K562 (cell line): ENCODE results near the gene TNFAIP3. TPM values are rescaled to one million over a fixed set of nuclear protein-coding genes. Genes with fewer than 3 reads are reported as not detected.
A peak's percentile ranks its signal among the peaks of the same experiment; 100 is the strongest.

ENCODE experiments used
- ATAC-seq: fragments of 200-7000 bp; cut with Tn5 transposase; 3 replicates; pipeline ENCODE4 v1.9.1; 2020; ENCODE audit warnings: moderate library complexity
- BruUV-seq: library from RNA; stranded (reverse); fragments of 400-500 nt; replicated peaks from 2 replicates; lab custom pipeline; 2021; lab: Mats Ljungman, UMichigan
- CTCF ChIA-PET: fragments of 300-600 bp; formaldehyde crosslinking; extraction: SDS; loops from one replicate; lab custom pipeline; 2021; ENCODE audit warnings: low intra/inter-chr PET ratio; lab: Yijun Ruan, JAX
- POLR2A ChIA-PET: fragments of 300-600, 350-650 bp; sonication (Branson Sonifier 250); formaldehyde crosslinking; extraction: SDS; loops from one replicate; lab custom pipeline; 2021; ENCODE audit warnings: antibody characterized with exemption, inconsistent platforms; lab: Yijun Ruan, JAX
- DNase-seq, 4 experiments: peaks; one replicate each; pipeline versions ENCODE4 v3.0.0 to v3.0.0-alpha.2; 2011 to 2018; ENCODE audit warnings: low spot score in 3 of 4, mixed read lengths in 3 of 4; ENCODE audit errors: extremely low read depth in 1 of 4
- FAIRE-seq: peaks from 2 replicates; lab custom pipeline; 2011; peaks lifted over from hg19 to GRCh38; lab: Jason Lieb, UNC
- H2AFZ ChIP-seq: 2 replicates; pipeline ENCODE4 v1.6.0; 2011; ENCODE audit warnings: low read depth, low read length, control low read depth, inconsistent platforms
- H3K27ac ChIP-seq: fragments of 200-600 bp; 3 replicates; pipeline ENCODE4 v1.8.0; 2011; ENCODE audit warnings: low read depth, mild to moderate bottlenecking, control low read depth, inconsistent platforms, low read length, moderate library complexity, mixed read lengths; ENCODE audit errors: extremely low read depth
- H3K27me3 ChIP-seq, 2 experiments: fragments of 300-600 bp in 1 of 2; 2 replicates in 1 of 2; 3 replicates in 1 of 2; pipeline versions ENCODE4 v1.6.0 to v1.8.0; 2011; ENCODE audit warnings: inconsistent platforms in 2 of 2, low read length in 2 of 2, mild to moderate bottlenecking in 1 of 2, mixed read lengths in 1 of 2, moderate library complexity in 1 of 2; ENCODE audit not compliant: control insufficient read depth in 2 of 2, insufficient read depth in 2 of 2
- H3K36me3 ChIP-seq: fragments of 300-600 bp; 3 replicates; pipeline ENCODE4 v1.8.0; 2011; ENCODE audit warnings: mild to moderate bottlenecking, low read length, inconsistent platforms; ENCODE audit not compliant: control insufficient read depth, insufficient read depth
- H3K4me1 ChIP-seq, 2 experiments: fragments of 200-600 bp in 1 of 2; replicated peaks in 1 of 2; 2 replicates in 1 of 2; 3 replicates in 1 of 2; pipeline versions ENCODE4 v1.5.1 to v1.8.0; 2011; ENCODE audit warnings: inconsistent platforms in 2 of 2, low read length in 2 of 2, mild to moderate bottlenecking in 1 of 2, mixed read lengths in 1 of 2, moderate library complexity in 1 of 2; ENCODE audit not compliant: control insufficient read depth in 2 of 2, insufficient read depth in 2 of 2
- H3K4me2 ChIP-seq: 2 replicates; pipeline ENCODE4 v1.6.1; 2011; ENCODE audit warnings: low read length, control low read depth, inconsistent platforms, mixed read lengths; ENCODE audit not compliant: insufficient read depth
- H3K4me3 ChIP-seq: fragments of 200-600 bp; sonication (generic), shearing (Covaris generic); 2 replicates; pipeline ENCODE4 v1.5.1; 2016; ENCODE audit warnings: control low read depth, inconsistent platforms
- H3K79me2 ChIP-seq: fragments of 200-600 bp; 3 replicates; pipeline ENCODE4 v1.8.0; 2011; ENCODE audit warnings: low read length, inconsistent platforms; ENCODE audit not compliant: control insufficient read depth, insufficient read depth
- H3K9ac ChIP-seq, 2 experiments: 2 replicates each; pipeline versions ENCODE4 v1.6.0 to v1.6.1; 2011; ENCODE audit warnings: low read depth in 2 of 2, low read length in 2 of 2, control low read depth in 1 of 2, inconsistent platforms in 1 of 2, mild to moderate bottlenecking in 1 of 2, mixed read lengths in 1 of 2; ENCODE audit not compliant: insufficient read depth in 1 of 2
- H3K9me1 ChIP-seq: one replicate; pipeline ENCODE4 v1.6.0; 2011; ENCODE audit warnings: inconsistent platforms, mild to moderate bottlenecking, low read length, moderate library complexity; ENCODE audit not compliant: control insufficient read depth, insufficient read depth
- H3K9me3 ChIP-seq: replicated peaks from 2 replicates; pipeline ENCODE4 v1.5.1; 2011; ENCODE audit warnings: low read depth, low read length, inconsistent platforms; ENCODE audit not compliant: control insufficient read depth, insufficient read depth
- H4K20me1 ChIP-seq: replicated peaks from 2 replicates; pipeline ENCODE4 v1.6.1; 2011; ENCODE audit warnings: low read length, inconsistent platforms, mixed read lengths; ENCODE audit not compliant: control insufficient read depth, insufficient read depth
- ARID1B ChIP-seq: fragments of 450-650 bp; IDR thresholded peaks from 2 replicates; pipeline ENCODE4 v1.6.1; 2016; ENCODE audit warnings: antibody characterized with exemption, mild to moderate bottlenecking, inconsistent platforms
- CHD1 ChIP-seq: fragments of 200-600 bp; sonication (generic); IDR thresholded peaks from one replicate; pipeline ENCODE4 v1.6.1; 2012; ENCODE audit warnings: mild to moderate bottlenecking, moderate library complexity, low read length, inconsistent platforms
- CHD2 ChIP-seq: IDR thresholded peaks from 2 replicates; pipeline ENCODE4 v1.6.1; 2011; ENCODE audit warnings: low read depth, low read length
- EHMT2 ChIP-seq: fragments of 450-650 bp; IDR thresholded peaks from 2 replicates; pipeline ENCODE4 v1.6.1; 2018; ENCODE audit warnings: antibody characterized with exemption
- GATA2 ChIP-seq: sonication (generic); formaldehyde crosslinking; IDR thresholded peaks from 2 replicates; pipeline ENCODE4 v1.4.0; 2020; ENCODE audit warnings: mild to moderate bottlenecking, missing genetic modification reagents
- GATAD2A ChIP-seq: fragments of 450-650 bp; IDR thresholded peaks from 2 replicates; pipeline ENCODE4 v1.6.1; 2017
- KDM4B ChIP-seq, 2 experiments: fragments of 450-650 bp in 1 of 2; sonication (generic) in 1 of 2; IDR thresholded peaks; 2 replicates each; pipeline ENCODE4 v1.6.1; 2016 to 2017; ENCODE audit warnings: borderline replicate concordance in 2 of 2, antibody characterized with exemption in 1 of 2, low read depth in 1 of 2, mild to moderate bottlenecking in 1 of 2
- MEIS2 ChIP-seq: fragments of 450-650 bp; IDR thresholded peaks from 2 replicates; pipeline ENCODE4 v1.6.1; 2014; ENCODE audit warnings: mild to moderate bottlenecking; ENCODE audit not compliant: partially characterized antibody
- NBN ChIP-seq: fragments of 450-650 bp; IDR thresholded peaks from 2 replicates; pipeline ENCODE4 v1.6.1; 2016; ENCODE audit warnings: low read depth, mild to moderate bottlenecking
- NELFE ChIP-seq: IDR thresholded peaks from 2 replicates; pipeline ENCODE4 v1.6.1; 2011; ENCODE audit warnings: mild to moderate bottlenecking; ENCODE audit not compliant: insufficient read depth, insufficient read length
- SMAD4 ChIP-seq: fragments of 250-450 bp; sonication (Bioruptor Pico); conservative IDR thresholded peaks from 2 replicates; pipeline ENCODE4 v1.8.0; 2021; ENCODE audit warnings: inconsistent platforms, mild to moderate bottlenecking, moderate library complexity
- SRF ChIP-seq, 2 experiments: fragments of 250-450, 450-650 bp in 1 of 2; sonication (Bioruptor Pico) in 1 of 2; sonication (generic) in 1 of 2; formaldehyde crosslinking; IDR thresholded peaks; 2 replicates each; pipeline versions ENCODE4 v1.5.0 to v1.5.1; 2020 to 2022; ENCODE audit warnings: mild to moderate bottlenecking in 1 of 2, missing genetic modification reagents in 1 of 2
- XRCC4 ChIP-seq: IDR thresholded peaks from one replicate; pipeline ENCODE4 v1.6.1; 2011; ENCODE audit not compliant: insufficient read depth, insufficient read length; ENCODE audit errors: extremely low read depth
- XRCC5 ChIP-seq: fragments of 200-400 bp; formaldehyde crosslinking; IDR thresholded peaks from 2 replicates; pipeline ENCODE4 v1.6.1; 2017; ENCODE audit warnings: low read depth, mild to moderate bottlenecking, low read length
- ZKSCAN8 ChIP-seq: fragments of 200-800 bp; sonication (Bioruptor generic); IDR thresholded peaks from 2 replicates; pipeline ENCODE4 v1.6.1; 2016; ENCODE audit warnings: missing genetic modification characterization, missing compliant biosample characterization
- ZNF212 ChIP-seq: fragments of 450-650 bp; formaldehyde crosslinking; IDR thresholded peaks from 2 replicates; pipeline ENCODE4 v1.4.0; 2020; ENCODE audit warnings: mild to moderate bottlenecking
- ZNF644 ChIP-seq: fragments of 200-800 bp; sonication (Bioruptor generic); IDR thresholded peaks from 2 replicates; pipeline ENCODE4 v1.6.1; 2016; ENCODE audit warnings: low read depth, missing genetic modification characterization, missing compliant biosample characterization
- ZNF75A ChIP-seq: fragments of 450-650 bp; formaldehyde crosslinking; IDR thresholded peaks from 2 replicates; pipeline ENCODE4 v1.4.0; 2020; ENCODE audit warnings: mild to moderate bottlenecking
- WGBS: fragments of 100-300 bp; shearing (Covaris generic); methylation state at CpG from one replicate; pipeline ENCODE4 v1.1.6; 2016; ENCODE audit warnings: low coverage, mixed read lengths; ENCODE audit not compliant: insufficient coverage; ENCODE audit errors: missing lambda C conversion rate; 5-methylcytosine and 5-hydroxymethylcytosine counted together
- in situ Hi-C: fragments of 300-500 bp; cut with MboI; formaldehyde crosslinking; loops from 4 replicates; pipeline ENCODE4 v1.15.0; 2018; ENCODE audit warnings: inconsistent platforms, mixed read lengths
- intact Hi-C: fragments of 100-400 bp; cut with micrococcal nuclease; formaldehyde crosslinking; loops from 2 replicates; pipeline ENCODE4 v1.14.2; 2022
- polyA plus RNA-seq, 8 experiments: library from polyadenylated mRNA; depleted of rRNA in 4 of 8; stranded (reverse) in 5 of 8; unstranded in 3 of 8; fragments of >200 nt; fragmentation: Nextera tagmentation in 2 of 8; fragmentation: Illumina TruSeq in 1 of 8; extraction: Ambion mirVana in 2 of 8; extraction: Trizol in 1 of 8; gene quantifications; 2 replicates each; pipeline versions ENCODE4 v1.2.1 to v1.2.3, GENCODE V29; 2011 to 2014; ENCODE audit warnings: inconsistent platforms in 1 of 8, missing spikeins in 1 of 8
- total RNA-seq, 7 experiments: library from RNA; depleted of rRNA in 6 of 7; stranded (reverse); fragments of >200 nt in 6 of 7; fragmentation: Illumina TruSeq in 2 of 7; extraction: Trizol in 2 of 7; gene quantifications; 2 replicates each; pipeline versions ENCODE4 v1.2.1 to v1.2.3, GENCODE V29; 2011 to 2021; ENCODE audit warnings: low replicate concordance in 1 of 7
- TF ChIP-seq, protein P1 (sequence below): fragments of 450-650 bp; formaldehyde crosslinking; IDR thresholded peaks from 2 replicates; pipeline ENCODE4 v1.4.0; 2020; ENCODE audit warnings: mild to moderate bottlenecking, moderate library complexity
- TF ChIP-seq, protein P2 (sequence below): fragments of 200-800 bp; sonication (Bioruptor generic); IDR thresholded peaks from 2 replicates; pipeline ENCODE4 v1.6.1; 2017; ENCODE audit warnings: missing genetic modification characterization, missing compliant biosample characterization

The TNFAIP3 gene
- total and polyA plus RNA-seq, 9 of the 15 experiments (the other 6 are each of a cell fraction or from before 2014, with no cell fraction given): 0.79 to 17.0 (median 6.4) TPM

DNA sequence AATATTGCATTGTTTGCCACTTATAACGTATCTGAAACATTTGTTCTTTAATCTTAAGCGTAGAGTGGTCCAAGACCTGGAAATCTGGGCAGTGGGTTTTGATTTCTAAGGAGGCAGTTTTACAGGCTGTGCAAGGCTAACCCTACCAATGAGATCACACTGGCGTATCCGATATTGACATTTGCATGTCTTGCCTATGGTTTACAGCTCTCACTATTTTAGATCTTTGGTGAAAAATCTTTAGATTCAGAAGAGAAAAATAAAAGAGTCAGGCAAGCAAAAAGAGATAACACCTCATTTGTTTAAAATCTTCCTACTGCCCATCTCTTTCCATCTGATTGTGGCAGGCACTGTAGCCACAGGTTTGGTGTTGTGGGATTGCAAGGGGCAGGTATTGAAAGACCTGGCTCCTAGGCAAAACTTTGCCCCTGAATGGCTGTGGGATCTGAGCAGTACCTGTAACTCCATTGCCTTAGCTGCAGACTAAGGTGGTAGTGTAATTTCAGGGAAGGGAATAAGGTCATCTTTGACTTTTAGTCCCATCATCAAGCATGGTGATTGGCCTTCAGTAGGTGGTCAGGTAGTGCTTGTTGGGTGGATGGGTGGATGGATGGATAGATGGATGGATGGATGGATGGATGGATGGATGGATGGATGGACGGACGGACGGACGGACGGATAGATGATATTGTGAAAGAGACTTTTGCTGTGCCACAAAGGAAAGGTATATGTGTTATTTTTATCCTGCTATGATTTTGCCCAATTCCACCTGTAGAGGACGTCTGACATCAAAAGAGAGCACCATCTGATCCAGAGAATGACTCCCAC is 1.9 kb downstream of the TNFAIP3 start:
- ChIA-PET CTCF (interaction anchor here (0.6 to 2.9 kb wide), 5 partner anchors 69 to 164 kb away, joined by 3 to 13 read pairs (median 4); no protein-coding TSS in a partner anchor), POLR2A (interaction anchor here (0.6 to 6.8 kb wide), 4 partner anchors 13 to 71 kb away, joined by 3 to 61 read pairs (median 3); no protein-coding TSS in a partner anchor)
- Histone ChIP-seq H3K27ac (no peak overlapping the region), H2AFZ (no peak overlapping the region), H3K4me3 (no peak overlapping the region), H3K4me2 (no peak overlapping the region; the same call in 1 of the 2 replicates), H3K36me3 (peaks cover 27% of the 10 kb centered on the region; the same call in 2 of the 3 replicates), H3K27me3 (no peaks in the 10 kb centered on the region), H3K9me3 (no peaks in the 10 kb centered on the region), H4K20me1 (no peaks in the 10 kb centered on the region), H3K9ac (no peak overlapping the region), H3K9me1 (no peaks in the 10 kb centered on the region), H3K4me1 (peaks cover 32 to 57% of the 10 kb centered on the region in 2 experiments), H3K79me2 (peaks cover 31% of the 10 kb centered on the region)
- FAIRE-seq (no peak), DNase-seq (no peak), ATAC-seq (no peak)
- BruUV-seq: TSS peak; percentile 27
- intact Hi-C loops (loop anchor here (2.0 to 5.0 kb wide), 2 partner anchors 136 to 238 kb away; partner anchors contain the start of gene PERP), in situ Hi-C loops (loop anchor here (5.0 kb wide), 3 partner anchors 72 to 162 kb away; no protein-coding TSS in a partner anchor)
- WGBS: 61% methylated on average over 10 of the region's 10 CpGs
- TF ChIP-seq ZNF644 (no peak), NBN (no peak), SMAD4 (no peak), GATA2 (CRISPR knock-in tag) (no peak), EHMT2 (peak; percentile 67; the same call in 1 of the 2 replicates), NELFE (no peak), ZNF212 (CRISPR knock-in tag) (no peak), MEIS2 (no peak), ARID1B (0 out of 2 replicates have a peak, but pooled peaks have one; percentile 11), ZKSCAN8 (CRISPR knock-in tag) (no peak), KDM4B (IDR thresholded peaks at IDR 0.05; ENCODE audit: borderline replicate concordance in 2 of 2, low read depth in 1 of 2) (no peak), XRCC4 (no peak), CHD1 (no peak), CHD2 (no peak), XRCC5 (no peak), GATAD2A (no peak), SRF (CRISPR knock-in tag; IDR thresholded peaks at IDR 0.05) (no peak), ZNF75A (CRISPR knock-in tag) (no peak)
- TF ChIP-seq, protein P1, sequence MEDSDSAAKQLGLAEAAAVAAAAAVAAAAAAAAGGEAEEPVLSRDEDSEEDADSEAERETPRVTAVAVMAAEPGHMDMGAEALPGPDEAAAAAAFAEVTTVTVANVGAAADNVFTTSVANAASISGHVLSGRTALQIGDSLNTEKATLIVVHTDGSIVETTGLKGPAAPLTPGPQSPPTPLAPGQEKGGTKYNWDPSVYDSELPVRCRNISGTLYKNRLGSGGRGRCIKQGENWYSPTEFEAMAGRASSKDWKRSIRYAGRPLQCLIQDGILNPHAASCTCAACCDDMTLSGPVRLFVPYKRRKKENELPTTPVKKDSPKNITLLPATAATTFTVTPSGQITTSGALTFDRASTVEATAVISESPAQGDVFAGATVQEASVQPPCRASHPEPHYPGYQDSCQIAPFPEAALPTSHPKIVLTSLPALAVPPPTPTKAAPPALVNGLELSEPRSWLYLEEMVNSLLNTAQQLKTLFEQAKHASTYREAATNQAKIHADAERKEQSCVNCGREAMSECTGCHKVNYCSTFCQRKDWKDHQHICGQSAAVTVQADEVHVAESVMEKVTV (CRISPR knock-in tag): 0 out of 2 replicates have a peak, but pooled peaks have one; percentile 28
- TF ChIP-seq, protein P2, sequence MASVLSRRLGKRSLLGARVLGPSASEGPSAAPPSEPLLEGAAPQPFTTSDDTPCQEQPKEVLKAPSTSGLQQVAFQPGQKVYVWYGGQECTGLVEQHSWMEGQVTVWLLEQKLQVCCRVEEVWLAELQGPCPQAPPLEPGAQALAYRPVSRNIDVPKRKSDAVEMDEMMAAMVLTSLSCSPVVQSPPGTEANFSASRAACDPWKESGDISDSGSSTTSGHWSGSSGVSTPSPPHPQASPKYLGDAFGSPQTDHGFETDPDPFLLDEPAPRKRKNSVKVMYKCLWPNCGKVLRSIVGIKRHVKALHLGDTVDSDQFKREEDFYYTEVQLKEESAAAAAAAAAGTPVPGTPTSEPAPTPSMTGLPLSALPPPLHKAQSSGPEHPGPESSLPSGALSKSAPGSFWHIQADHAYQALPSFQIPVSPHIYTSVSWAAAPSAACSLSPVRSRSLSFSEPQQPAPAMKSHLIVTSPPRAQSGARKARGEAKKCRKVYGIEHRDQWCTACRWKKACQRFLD (CRISPR knock-in tag): no peak
